ENCODE measurements around the gene LYPD1.

LYPD1 gene

DNA sequence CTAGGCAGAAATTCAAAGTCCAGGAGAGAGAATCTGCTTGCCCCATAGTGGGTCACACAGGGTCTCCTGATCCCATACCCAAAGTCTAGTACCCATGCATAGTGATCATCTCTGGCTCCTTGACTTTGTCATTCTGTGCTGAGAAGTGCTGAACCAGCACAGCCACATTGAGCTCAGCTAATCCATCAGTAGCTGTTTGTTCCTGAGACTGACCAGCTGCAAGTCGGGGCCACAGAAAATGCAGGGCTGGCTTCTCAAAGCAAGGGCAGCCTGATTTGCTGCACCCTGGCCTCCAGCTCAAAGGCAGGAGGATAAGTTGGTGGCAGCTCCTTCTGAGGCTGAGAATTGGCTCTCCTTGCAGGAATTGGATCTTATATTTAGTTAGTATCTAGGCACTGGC, 72.2 kb downstream of the LYPD1 start:
- Histone ChIP-seq H3K27ac (no peak overlapping the region), H3K27me3 (peaks cover 0 to 3% of the 10 kb centered on the region in 2 donors), H3K9me3 (no peaks in the 10 kb centered on the region), H3K4me3 (no peak overlapping the region), H3K4me1 (no peaks in the 10 kb centered on the region), H3K36me3 (no peaks in the 10 kb centered on the region)
- TF ChIP-seq CTCF (IDR thresholded peaks at IDR 0.05): no peak
- no peak for DNase-seq
- intact Hi-C loops (cut with DNase I; ENCODE audit: low total_unique reads): no loop called here

DNA sequence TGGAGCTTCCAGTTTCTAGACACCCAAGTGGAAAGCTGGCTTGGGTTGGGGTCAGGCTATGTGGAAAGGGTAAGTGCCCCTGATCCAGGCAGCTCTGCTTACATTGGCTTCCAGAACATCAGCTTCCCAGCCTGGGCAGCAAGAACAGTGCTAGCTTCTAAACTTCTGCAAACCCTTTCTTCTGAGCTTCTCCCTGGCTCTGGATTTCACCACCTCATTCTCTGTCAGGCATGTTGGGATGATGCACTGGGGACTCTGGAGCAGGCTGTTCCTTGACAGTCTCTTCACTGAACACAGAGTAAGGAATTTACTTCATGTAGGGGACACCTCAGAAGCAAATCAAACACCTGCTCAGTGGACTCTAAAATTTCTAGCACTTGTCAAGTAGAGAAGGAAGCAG, 72.8 kb downstream of the LYPD1 start:
- no peak for TF ChIP-seq CTCF (IDR thresholded peaks at IDR 0.05)

GRCh38 chr2:132595693-132596092, 74.3 kb downstream of the LYPD1 start:
- peaks cover 0 to 3% of the 10 kb centered on the region in 2 donors for H3K27me3 ChIP-seq
- no peak for DNase-seq
- intact Hi-C loops (cut with DNase I; ENCODE audit: low total_unique reads): no loop called here
- H3K27ac ChIP-seq: no peak overlapping the region
- no peaks in the 10 kb centered on the region for H3K36me3 ChIP-seq
- TF ChIP-seq CTCF (IDR thresholded peaks at IDR 0.05): no peak
- no peaks in the 10 kb centered on the region for H3K4me1 ChIP-seq
- no peak overlapping the region for H3K4me3 ChIP-seq
- H3K9me3 ChIP-seq: no peaks in the 10 kb centered on the region

More for the DNA sequence above, 72.8 kb downstream of the LYPD1 start:
- intact Hi-C loops (cut with DNase I; ENCODE audit: low total_unique reads): no loop called here
- DNase-seq: no peak
- H3K36me3 ChIP-seq: no peaks in the 10 kb centered on the region
- H3K27me3 ChIP-seq: peaks cover 0 to 3% of the 10 kb centered on the region in 2 donors
- no peaks in the 10 kb centered on the region for H3K9me3 ChIP-seq
- no peak overlapping the region for H3K27ac ChIP-seq
- H3K4me3 ChIP-seq: no peak overlapping the region
- no peaks in the 10 kb centered on the region for H3K4me1 ChIP-seq

DNA sequence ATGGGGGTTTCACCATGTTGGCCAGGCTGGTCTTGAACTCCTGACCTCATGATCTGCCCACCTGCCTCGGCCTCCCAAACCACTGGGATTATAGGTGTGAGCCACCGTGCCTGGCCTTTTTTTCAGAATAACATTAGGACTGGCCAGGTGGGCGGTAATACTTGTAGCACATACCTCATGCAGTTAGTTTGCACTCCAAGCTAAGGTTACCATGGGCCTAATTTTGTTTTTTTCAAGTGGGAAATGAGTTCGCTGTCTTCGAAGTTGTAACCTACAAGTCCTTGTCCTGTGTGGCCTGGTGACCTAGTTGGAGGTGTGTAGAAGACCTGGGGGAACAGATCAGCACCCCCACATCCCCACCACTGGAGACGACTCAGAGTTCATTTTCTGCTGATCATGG, 74.8 kb downstream of the LYPD1 start:
- Histone ChIP-seq H3K4me3 (no peak overlapping the region), H3K36me3 (no peaks in the 10 kb centered on the region), H3K27ac (no peak overlapping the region), H3K27me3 (peaks cover 0 to 3% of the 10 kb centered on the region in 2 donors), H3K4me1 (no peaks in the 10 kb centered on the region), H3K9me3 (no peaks in the 10 kb centered on the region)
- intact Hi-C loops (cut with DNase I; ENCODE audit: low total_unique reads): no loop called here
- TF ChIP-seq CTCF (IDR thresholded peaks at IDR 0.05): no peak
- DNase-seq: no peak

Measured in tibial artery (tissue), 4 donors.